GM21576 (cell line): ENCODE data around the gene KIF1B.

Experiments
- ATAC-seq: cut with Tn5 transposase; IDR thresholded peaks from one replicate; pipeline ENCODE4 v1.9.1; 2021; ENCODE audit warnings: mild to moderate bottlenecking, moderate library complexity; ENCODE audit not compliant: unreplicated experiment

KIF1B gene

GRCh38 chr1:10209905-10210810 is at the start of gene KIF1B:
TSS of gene KIF1B (plus strand) at chr1:10210570. CDS start at chr1:10232329, 21,759 bp downstream.
- peak; percentile 98 for ATAC-seq

DNA sequence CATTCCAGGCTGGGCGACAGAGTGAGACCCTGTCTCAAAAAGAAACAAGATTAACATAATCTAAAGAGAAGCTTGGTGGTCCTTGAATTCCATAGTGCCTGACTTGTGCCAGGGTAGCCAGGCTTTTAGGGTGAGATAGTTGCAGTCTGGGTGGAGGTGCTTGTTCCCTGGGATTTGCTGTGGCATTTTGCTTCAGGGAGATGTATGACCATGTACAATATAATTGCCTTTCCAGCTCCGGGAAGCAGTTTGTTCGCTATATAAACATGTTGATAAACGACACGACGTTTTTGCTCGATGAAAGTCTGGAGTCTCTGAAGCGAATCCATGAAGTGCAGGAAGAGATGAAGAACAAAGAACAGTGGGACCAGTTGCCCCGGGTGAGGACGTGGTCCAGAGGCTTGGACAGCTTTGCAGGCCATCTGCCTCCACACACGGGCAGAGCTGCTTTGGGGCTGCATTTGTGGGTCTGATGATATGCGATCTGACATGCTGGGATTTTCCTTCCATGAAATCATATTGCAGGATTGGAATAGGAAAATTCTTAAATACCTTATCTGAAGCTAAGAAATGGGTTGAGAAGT is 49.4 kb upstream of the KIF1B start:
- no peak for ATAC-seq

DNA sequence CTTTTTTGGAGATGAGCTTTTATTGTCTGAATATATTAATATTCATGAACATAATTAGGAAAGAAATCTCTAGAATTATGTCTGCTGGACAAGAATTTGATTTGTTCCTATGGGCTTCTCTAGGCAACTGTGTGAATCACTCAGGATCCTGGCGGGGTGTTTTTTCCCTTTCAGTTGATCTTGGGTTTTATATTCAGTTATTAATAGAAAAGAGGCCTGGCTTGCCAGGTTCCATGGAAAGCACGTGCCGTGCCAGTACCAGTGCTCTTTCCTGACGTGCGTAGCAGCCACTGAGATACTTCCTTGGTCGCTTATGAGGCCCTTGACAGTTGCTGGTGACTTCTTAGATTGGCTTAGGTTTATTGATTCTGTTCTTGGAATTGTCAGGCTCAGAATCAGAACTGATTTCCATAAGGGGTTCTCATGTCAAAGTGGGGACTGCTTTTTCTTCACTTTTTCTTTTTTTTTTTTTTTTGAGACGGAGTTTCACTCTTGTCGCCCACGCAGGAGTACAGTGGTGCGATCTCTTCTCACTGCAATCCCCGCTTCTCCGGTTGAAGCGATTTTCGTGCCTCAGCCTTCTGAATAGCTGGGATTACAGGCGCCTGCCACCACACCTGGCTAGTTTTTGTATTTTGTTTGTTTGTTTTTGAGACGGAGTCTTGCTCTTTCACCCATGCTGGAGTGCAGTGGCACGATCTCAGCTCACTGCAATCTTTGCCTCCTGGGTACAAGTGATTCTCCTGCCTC is 48.7 kb upstream of the KIF1B start:
- ATAC-seq, result no peak

GRCh38 chr1:10168912-10169514 is 41.4 kb upstream of the KIF1B start:
- ATAC-seq, result no peak

- ATAC-seq, result no peak
Observed at GRCh38 chr1:10170239-10170574, 40.2 kb upstream of the KIF1B start.

DNA sequence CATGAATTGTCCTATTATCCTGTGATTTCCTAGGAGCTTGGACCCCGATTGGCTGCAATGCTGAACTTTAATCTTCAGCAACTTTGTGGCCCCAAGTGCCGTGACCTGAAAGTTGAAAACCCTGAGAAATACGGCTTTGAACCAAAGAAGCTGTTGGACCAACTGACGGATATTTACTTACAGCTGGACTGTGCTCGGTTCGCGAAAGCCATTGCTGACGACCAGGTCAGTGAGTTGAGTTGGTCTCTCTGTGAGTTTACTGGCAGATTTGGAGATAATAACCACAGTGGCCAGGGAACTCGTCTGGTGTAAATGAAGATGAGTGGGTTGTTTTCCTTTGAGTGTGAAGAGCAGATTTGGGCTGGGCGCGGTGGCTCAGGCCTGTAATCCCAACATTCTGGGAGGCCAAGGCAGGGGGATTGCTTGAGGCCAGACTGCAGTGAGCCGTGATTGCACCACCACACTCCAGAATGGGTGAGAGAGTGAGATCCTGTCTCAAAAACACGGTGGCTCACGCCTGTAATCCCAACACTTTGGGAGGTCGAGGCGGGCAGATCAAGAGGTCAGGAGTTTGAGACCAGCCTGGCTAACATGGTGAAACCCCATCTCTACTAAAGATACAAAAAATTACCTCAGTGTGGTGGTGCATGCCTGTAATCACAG is 39.1 kb upstream of the KIF1B start:
- no peak for ATAC-seq

DNA sequence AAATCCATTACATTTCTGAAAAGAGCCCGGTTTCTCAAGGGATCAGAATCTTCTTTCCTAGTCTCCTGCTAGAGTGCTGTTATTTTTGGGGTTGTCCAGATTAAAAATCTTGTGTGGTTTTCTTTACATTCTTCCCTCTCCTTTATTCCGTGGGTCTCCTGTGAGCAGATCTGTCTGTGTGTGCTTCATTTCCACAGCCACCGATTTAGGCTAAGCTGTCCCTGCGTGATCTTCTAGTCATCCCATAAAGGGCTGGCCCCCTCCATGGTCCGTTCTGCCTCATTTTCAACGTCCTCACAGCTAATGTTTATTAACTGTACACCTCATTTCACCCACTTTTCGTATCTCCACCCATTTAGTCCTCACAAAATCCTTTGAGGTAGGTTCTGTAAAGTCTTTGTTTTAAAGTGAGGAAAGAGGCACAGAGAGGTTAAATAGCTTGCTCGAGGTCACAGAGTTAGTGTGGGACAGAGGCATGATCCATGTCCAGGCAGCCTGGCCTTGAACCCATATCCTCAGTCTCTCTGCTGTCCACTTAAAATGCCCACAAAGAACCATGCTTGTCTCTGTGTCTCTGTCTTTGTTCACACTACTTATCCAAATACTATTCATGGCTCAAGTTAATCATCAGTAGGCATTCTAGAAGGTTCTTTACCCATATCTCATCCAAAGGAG is 38.2 kb upstream of the KIF1B start:
- ATAC-seq, result no peak

DNA sequence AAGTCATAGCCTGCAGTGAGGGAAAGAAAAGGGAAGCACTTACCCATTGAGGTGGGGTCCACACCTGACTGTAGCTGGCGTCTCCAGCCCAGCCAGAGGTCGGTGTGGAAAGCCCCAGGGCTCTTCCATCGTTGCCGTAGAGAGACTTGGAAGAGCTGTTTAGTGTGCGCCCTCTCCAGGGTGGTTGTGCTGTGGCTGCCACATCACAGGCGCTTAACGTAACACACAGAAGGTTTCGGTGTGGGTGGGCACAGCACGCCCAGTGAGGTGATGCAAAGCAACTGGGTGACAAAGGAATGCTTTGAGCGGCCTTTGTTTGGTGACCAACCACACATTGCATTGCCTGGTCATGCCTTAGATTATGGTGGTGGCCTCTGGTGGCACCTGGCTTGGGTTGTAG is 36.8 kb upstream of the KIF1B start:
- ATAC-seq, result no peak

- ATAC-seq, result no peak
Observed at GRCh38 chr1:10177876-10178275, 32.5 kb upstream of the KIF1B start.

GRCh38 chr1:10178597-10179405 is 31.6 kb upstream of the KIF1B start:
- ATAC-seq, result no peak

GRCh38 chr1:10179406-10180091 is 30.8 kb upstream of the KIF1B start:
- ATAC-seq, result no peak

DNA sequence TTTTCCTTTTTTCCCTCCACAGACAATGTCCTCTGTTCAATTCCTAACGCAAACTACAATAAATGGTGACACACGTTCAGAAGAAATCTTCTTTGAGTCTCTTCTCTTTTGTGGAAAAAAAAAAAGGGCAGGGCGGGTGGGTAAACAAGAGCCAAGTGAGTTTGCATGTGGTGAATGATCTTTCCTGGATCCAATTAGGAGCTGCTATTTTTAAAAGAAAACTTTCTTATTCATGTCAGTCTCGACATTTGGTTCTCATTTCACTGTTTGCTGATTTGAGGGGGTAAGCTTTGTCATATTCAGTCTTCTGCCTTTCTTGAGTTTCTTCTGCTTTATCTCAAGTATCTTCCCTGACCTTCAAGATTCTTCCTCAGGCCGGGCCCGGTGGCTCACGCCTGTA is 29.2 kb upstream of the KIF1B start:
- no peak for ATAC-seq

DNA sequence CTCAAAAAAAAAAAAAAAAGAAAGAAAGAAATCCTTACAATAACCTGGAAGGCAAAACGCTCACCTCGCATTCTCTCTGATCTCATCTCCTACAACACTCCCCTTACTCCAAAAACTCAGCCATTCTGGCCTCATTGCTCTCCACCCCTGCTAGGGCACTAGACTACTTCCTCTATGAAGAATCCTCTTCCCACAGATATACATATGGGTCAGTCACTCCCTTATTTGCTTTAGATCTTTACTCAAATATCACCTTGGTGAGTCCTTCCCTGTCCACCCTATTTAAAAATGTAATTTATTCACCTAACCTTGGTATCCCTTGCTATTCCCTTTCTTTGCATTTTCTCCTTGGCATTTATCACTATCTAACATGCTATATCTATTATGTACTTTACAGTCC is 24.6 kb upstream of the KIF1B start:
- ATAC-seq, result no peak

- no peak for ATAC-seq
Observed at GRCh38 chr1:10186331-10187025, 23.9 kb upstream of the KIF1B start.

DNA sequence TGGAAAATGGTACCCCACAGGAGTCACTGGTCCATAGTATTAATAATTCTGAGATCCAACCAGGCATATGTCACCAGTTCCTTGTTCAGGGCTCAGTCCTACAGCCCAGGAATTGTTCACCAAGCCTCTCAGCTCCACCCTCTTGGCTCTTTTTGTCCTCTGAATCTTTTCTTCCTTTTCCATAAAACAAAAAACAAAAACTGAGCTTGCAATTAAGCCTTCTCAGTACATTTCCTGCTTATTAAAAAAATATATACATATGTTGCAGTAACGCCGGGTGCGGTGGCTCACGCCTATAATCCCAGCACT is 23.4 kb upstream of the KIF1B start:
- no peak for ATAC-seq

GRCh38 chr1:10188133-10188650 is 22.2 kb upstream of the KIF1B start:
- ATAC-seq, result no peak

DNA sequence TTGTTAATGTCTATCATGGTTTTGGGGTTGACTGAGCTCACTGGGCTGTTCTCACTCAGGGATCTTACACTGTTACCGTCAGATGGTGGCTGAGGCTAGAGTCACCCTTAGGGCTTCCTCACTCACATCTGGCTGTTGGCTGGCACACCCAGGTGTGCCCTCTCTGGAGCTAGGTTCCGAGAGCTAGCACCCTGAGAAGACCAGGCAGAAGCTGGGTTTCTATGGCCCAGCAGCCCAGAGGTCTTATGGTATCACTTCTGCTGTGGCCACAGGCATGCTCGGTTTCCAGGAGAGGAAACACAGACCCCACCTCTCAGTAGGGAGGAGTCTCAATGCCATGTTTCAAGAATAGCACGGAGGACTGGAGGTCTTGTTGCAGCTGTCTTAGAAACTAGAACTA is 20.7 kb upstream of the KIF1B start:
- no peak for ATAC-seq

- no peak for ATAC-seq
Observed at GRCh38 chr1:10192263-10192662, 18.1 kb upstream of the KIF1B start.
